ENCODE results near the gene ANXA11. TPM values are rescaled to one million over a fixed set of nuclear protein-coding genes. Genes with fewer than 3 reads are reported as not detected.
A peak's percentile ranks its signal among the peaks of the same experiment; 100 is the strongest.

Gene ANXA11
- total RNA-seq, 3 donors from 2014 or later: 83.3 to 102 (median 93.4) TPM

DNA sequence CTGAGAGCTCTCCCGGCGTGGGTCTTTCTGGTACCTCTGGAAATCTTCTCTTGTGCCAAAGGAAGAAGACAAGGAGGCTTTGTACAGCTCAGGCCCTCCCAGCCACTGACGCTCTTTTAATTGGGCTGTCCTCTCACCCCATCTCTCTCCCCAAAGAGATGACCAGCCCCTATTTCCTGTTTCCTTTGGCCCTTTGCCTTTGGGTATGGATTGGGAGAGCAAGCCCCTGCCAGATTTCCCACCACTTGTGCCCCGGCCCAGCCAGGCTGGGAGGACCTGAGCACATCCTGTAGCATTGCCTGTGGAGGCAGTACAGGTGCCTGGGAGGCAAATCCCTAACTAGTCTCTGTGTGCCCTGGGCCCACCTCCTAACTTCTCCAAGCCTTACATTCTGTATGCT lies 78.5 kb downstream of the ANXA11 start:
- no peaks in the 10 kb centered on the region for H3K4me1 ChIP-seq
- TF ChIP-seq, protein P1, sequence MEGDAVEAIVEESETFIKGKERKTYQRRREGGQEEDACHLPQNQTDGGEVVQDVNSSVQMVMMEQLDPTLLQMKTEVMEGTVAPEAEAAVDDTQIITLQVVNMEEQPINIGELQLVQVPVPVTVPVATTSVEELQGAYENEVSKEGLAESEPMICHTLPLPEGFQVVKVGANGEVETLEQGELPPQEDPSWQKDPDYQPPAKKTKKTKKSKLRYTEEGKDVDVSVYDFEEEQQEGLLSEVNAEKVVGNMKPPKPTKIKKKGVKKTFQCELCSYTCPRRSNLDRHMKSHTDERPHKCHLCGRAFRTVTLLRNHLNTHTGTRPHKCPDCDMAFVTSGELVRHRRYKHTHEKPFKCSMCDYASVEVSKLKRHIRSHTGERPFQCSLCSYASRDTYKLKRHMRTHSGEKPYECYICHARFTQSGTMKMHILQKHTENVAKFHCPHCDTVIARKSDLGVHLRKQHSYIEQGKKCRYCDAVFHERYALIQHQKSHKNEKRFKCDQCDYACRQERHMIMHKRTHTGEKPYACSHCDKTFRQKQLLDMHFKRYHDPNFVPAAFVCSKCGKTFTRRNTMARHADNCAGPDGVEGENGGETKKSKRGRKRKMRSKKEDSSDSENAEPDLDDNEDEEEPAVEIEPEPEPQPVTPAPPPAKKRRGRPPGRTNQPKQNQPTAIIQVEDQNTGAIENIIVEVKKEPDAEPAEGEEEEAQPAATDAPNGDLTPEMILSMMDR (IDR thresholded peaks at IDR 0.05): no peak
- no peak for TF ChIP-seq POLR2AphosphoS5 (IDR thresholded peaks at IDR 0.05)
- no peak overlapping the region for H3K27ac ChIP-seq
- DNase-seq (ENCODE audit: low spot score in 2 of 2): no peak
- intact Hi-C loops (cut with DNase I; ENCODE audit: low total_unique reads): no loop called here
- no peak overlapping the region for H3K4me3 ChIP-seq
- H3K36me3 ChIP-seq: no peaks in the 10 kb centered on the region
- H3K9me3 ChIP-seq: no peaks in the 10 kb centered on the region
- H3K27me3 ChIP-seq: no peaks in the 10 kb centered on the region

DNA sequence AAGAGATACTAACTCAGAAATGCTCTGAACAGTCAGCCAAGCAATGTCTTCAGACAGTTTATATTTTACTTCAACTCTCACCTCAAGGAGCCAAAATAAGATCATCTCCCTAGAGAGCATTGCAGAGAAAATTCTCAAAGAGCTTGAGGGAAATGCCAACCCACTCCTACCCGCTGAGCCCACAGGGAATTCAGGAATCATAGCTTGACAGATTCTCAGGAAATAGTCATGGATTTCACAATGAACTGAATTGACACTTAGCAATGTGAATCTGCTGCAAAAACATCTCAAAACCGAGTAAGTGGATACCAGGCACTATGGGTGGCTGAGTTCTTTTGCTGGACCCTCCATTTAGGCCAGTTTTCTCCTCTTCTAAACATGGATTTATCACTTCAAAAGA lies 82.6 kb downstream of the ANXA11 start:
- no peak for DNase-seq (ENCODE audit: low spot score in 2 of 2)
- H3K27ac ChIP-seq: no peak overlapping the region
- no peaks in the 10 kb centered on the region for H3K9me3 ChIP-seq
- no peaks in the 10 kb centered on the region for H3K27me3 ChIP-seq
- intact Hi-C loops (cut with DNase I; ENCODE audit: low total_unique reads): no loop called here
- no peak overlapping the region for H3K4me3 ChIP-seq
- H3K36me3 ChIP-seq: no peaks in the 10 kb centered on the region
- no peaks in the 10 kb centered on the region for H3K4me1 ChIP-seq
- TF ChIP-seq POLR2A (IDR thresholded peaks at IDR 0.05): no peak
- no peak for TF ChIP-seq POLR2AphosphoS5 (IDR thresholded peaks at IDR 0.05)
- TF ChIP-seq, protein P1 (IDR thresholded peaks at IDR 0.05): no peak

GRCh38 chr10:80122110-80122710 lies 83.1 kb downstream of the ANXA11 start:
- intact Hi-C loops (cut with DNase I; ENCODE audit: low total_unique reads): no loop called here
- Histone ChIP-seq H3K4me1 (no peaks in the 10 kb centered on the region), H3K27ac (no peak overlapping the region), H3K9me3 (no peaks in the 10 kb centered on the region), H3K4me3 (no peak overlapping the region), H3K36me3 (no peaks in the 10 kb centered on the region), H3K27me3 (no peaks in the 10 kb centered on the region)
- DNase-seq (ENCODE audit: low spot score in 2 of 2): no peak
- TF ChIP-seq POLR2AphosphoS5 (IDR thresholded peaks at IDR 0.05) (no peak), POLR2A (IDR thresholded peaks at IDR 0.05) (no peak)
- TF ChIP-seq, protein P1 (IDR thresholded peaks at IDR 0.05): no peak

DNA sequence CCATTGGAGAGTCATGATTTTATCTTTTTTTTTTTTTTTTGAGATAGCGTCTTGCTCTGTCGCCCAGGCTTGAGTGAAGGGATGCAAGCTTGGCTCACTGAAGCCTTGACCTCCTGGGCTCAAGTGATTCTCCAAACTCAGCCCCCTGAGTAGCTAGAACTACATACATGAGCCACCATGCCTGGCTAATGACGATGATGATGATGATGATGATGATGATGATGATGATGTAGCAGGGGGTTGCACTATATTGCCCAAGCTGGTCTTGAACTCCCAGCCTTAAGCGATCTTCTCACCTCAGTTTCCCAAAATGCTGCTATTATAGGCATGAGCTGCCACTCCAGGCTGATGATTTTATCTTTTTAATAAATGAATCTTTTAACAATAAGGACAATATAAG lies 86.7 kb downstream of the ANXA11 start:
- no peak for DNase-seq (ENCODE audit: low spot score in 2 of 2)
- intact Hi-C loops (cut with DNase I; ENCODE audit: low total_unique reads): no loop called here
- no peaks in the 10 kb centered on the region for H3K36me3 ChIP-seq
- no peaks in the 10 kb centered on the region for H3K9me3 ChIP-seq
- no peak overlapping the region for H3K27ac ChIP-seq
- no peaks in the 10 kb centered on the region for H3K4me1 ChIP-seq
- no peaks in the 10 kb centered on the region for H3K27me3 ChIP-seq
- TF ChIP-seq POLR2AphosphoS5 (IDR thresholded peaks at IDR 0.05) (no peak), POLR2A (IDR thresholded peaks at IDR 0.05) (no peak)
- TF ChIP-seq, protein P1 (IDR thresholded peaks at IDR 0.05): no peak
- H3K4me3 ChIP-seq: no peak overlapping the region

- no peak for DNase-seq (ENCODE audit: low spot score in 2 of 2)
- peaks cover 0 to 18% of the 10 kb centered on the region in 2 donors for H3K9me3 ChIP-seq
- no peaks in the 10 kb centered on the region for H3K27me3 ChIP-seq
- H3K27ac ChIP-seq: peak overlapping the region in 1 of 2 donors; percentile 20
- intact Hi-C loops (cut with DNase I; ENCODE audit: low total_unique reads): no loop called here
- no peaks in the 10 kb centered on the region for H3K36me3 ChIP-seq
- TF ChIP-seq POLR2AphosphoS5 (IDR thresholded peaks at IDR 0.05): no peak
- TF ChIP-seq POLR2A (IDR thresholded peaks at IDR 0.05): no peak
- TF ChIP-seq, protein P1 (IDR thresholded peaks at IDR 0.05): no peak
- H3K4me3 ChIP-seq: no peak overlapping the region
- H3K4me1 ChIP-seq: no peaks in the 10 kb centered on the region
Observed at GRCh38 chr10:80110986-80111385, 94.4 kb downstream of the ANXA11 start.

All from breast epithelium (tissue), 4 donors.